GM19351 (cell line): ENCODE measurements around the gene SPHK2.
"Not testable (repeated sequence)": the region's sequence is repeated elsewhere in the genome, so short reads cannot be mapped to it uniquely, and the experiment has no call there.

Source experiments
- ATAC-seq: cut with Tn5 transposase; IDR thresholded peaks from one replicate; pipeline ENCODE4 v1.9.1; 2021; ENCODE audit warnings: mild to moderate bottlenecking, moderate library complexity; ENCODE audit not compliant: unreplicated experiment

Gene SPHK2

GRCh38 chr19:48656840-48657474 lies 37.7 kb downstream of the SPHK2 start:
- ATAC-seq = no peak

- not testable (repeated sequence) for ATAC-seq
These were observed 38.5 kb downstream of the SPHK2 start for GRCh38 chr19:48657828-48658227.

DNA sequence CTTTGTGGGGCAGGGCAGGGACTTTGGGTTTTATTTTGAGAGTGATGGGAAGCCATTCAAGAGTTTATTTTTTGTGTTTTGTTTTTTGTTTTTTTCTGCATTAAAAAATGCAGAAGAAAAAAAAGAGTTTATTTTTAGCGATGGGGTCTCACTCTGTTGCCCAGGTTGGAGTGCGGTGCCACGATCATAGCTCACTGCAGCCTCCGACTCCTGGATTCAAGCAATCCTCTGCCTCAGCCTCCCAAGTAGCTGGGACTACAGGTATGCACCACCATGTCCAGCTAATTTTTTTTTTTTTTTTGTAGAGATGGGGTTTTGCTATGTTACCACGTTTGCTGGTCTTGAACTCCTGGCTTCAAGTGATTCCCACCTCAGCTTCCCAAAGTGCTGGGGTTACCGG lies 39.2 kb downstream of the SPHK2 start:
- no peak for ATAC-seq

DNA sequence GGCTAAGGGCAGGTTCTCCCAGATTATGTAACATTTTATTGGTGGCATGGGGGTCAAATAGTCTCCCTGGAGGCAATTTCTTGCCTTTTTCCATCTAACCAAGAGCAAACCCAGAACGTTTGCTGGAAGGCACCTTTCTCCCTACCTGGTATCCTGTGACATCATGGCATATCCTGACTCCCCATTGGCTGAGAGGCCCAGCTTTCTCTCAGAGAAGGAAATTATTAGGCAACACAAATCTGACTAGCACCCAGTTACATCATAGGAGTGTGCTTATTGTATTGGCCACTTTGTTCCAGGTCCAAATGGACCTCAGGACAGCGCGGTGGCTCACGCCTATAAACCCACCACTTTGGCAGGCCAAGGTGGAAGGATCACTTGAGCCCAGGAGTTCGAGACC lies 40.5 kb downstream of the SPHK2 start:
- no peak for ATAC-seq

- peak; percentile 77 for ATAC-seq
These were observed 41.8 kb downstream of the SPHK2 start for GRCh38 chr19:48660852-48661710.

- ATAC-seq = no peak
These were observed 42.4 kb downstream of the SPHK2 start for GRCh38 chr19:48661711-48662090.

DNA sequence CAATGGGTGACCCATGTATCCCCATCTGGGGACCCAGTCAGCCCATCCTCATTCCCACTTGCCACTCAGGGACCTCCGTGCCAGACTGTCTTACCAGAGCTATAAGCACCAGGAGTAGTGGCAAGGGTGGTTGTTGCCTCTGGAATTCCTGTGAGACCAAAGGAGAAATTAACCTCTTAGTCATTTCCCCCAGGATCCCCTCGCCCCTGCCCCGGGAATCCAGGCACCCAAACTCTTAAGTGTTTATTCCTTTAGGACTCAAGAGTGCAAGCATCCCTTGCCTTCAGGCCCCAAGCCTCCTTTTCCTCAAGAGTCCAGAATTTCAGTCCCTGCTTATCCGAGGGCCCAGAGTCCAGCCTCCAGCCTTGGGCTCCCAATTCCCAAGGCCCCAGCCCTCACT lies 44.4 kb downstream of the SPHK2 start:
- no peak for ATAC-seq

DNA sequence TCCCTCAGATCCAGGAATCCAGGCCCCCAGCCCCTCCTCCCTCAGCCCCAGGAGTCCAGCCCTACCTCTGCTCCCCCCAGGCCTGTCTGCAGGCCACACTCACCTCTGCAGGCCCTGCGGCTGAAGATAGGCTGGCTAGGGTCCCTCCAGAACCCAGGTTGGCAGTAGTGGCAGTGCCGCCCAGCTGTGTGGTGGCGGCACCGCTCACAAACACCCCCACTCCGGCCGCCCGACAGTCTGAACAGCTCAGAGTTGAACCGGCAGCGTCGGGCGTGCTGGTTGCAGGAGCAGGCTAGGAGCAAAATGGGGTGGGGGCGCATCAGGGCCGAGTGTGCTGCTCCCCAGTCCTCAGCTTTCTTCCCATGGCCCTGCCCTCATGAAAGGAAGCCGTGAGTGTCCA lies 45.2 kb downstream of the SPHK2 start:
- no peak for ATAC-seq

GRCh38 chr19:48665786-48666185 lies 46.5 kb downstream of the SPHK2 start:
- ATAC-seq = no peak

DNA sequence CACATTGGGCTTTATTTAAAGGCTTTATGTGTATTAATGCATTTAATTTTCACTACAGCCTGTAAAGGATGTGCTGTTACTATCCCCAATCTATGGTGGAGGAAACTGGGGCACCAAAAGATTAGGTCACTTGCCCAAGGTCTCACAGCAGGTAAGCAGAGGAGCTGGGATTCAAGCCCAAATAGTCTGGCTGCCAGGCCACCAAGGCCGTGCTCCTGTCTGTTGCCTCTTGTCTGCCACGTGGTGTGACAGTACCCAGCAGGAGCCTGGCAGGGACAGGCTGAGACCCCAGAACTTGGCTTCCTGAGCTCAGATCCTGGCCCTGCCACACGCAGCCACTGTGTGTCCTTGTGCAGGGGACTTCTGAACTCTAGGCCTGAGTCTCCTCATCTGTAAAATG lies 49.0 kb downstream of the SPHK2 start:
- ATAC-seq = no peak

DNA sequence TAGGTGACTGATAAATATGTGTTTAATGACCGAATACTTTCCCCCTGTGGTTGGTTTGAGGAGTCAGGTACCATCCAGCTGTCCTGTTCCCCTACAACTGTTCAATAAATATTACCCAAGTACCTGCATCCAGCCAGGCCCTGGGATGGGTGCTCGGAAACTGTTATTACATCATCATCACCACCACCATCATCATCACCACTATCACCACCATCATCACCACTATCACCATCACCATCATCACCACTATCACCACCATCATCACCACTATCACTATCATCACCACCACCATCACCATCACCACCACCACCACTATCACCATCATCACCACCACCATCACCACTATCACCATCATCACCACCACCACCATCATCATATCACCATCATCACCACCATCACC lies 49.5 kb downstream of the SPHK2 start:
- no peak for ATAC-seq

GRCh38 chr19:48669903-48670668 lies 50.8 kb downstream of the SPHK2 start:
- ATAC-seq = no peak

DNA sequence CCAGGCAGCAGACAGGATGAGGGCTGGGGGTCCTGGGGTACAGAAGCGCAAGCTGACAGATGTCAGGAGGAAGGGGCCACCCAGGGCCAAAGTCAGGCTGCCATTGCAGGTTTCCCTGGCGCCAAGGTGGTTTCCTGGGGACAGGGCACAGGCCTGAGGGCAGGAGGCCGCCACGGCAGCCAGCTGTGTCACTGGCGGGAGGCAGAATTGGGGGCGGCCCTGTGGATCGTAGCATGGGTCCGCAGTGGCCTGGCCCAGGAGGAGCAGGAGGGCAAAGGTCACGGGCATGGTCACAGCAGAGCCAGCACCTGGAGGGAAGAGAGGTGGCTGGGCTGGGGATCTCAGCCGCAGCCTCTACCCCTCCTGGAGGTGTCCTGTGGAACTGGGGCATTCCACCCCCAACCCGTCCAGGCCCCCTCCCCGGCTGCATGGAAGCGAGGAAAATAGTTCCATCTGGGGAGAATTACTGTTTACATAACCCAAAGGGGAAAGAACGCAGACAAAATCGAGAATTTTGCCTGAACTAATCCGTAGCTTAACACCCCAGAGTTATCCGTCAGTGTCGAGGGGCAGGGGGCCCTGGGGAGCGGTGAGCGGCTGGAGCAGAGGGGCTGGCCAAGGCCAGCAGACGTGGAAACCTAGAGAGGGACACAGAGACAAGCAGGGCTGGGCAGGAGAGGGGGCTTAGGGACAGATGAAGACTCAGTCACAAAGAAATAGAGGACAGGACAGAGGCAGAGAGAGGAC lies 51.6 kb downstream of the SPHK2 start:
- ATAC-seq = no peak

GRCh38 chr19:48671446-48671995 lies 52.2 kb downstream of the SPHK2 start:
- no peak for ATAC-seq

GRCh38 chr19:48672994-48673393 lies 53.7 kb downstream of the SPHK2 start, which contains the start of gene NTN5:
Gene NTN5, minus strand, starts transcription at chr19:48673017. Its CDS starts 2,031 bp downstream, at chr19:48670986.
- ATAC-seq = no peak

- no peak for ATAC-seq
These were observed 54.3 kb downstream of the SPHK2 start for GRCh38 chr19:48673436-48674100.

DNA sequence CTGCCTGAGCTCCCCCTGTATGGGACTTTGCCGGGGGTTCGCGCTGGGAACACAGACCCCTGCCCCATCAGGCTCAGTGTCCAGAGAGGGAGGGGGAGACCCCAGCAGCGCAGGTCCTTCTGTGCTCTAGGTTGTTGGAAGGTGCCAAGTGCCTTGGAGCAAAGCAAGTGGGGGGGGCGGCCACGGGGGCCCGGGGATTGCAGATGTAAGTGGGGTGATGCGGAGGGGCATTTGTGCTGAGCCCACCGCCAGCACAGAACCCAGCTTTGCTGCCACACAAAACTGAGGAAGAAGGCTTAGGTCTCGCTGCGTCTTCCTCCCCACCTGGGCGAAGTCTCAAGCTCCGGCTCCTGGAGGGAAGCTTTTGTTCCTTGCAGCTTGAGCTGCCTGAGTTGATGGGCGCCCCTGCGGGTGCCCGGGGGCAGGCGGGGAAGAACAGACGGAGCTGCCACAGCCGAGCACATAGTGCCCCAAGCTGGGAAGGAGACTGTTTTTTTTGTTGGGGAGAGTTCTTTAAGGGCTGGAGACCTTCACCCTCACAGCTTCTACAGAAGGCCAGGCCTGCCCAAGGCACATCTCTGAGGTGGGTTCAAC lies 55.0 kb downstream of the SPHK2 start:
- no peak for ATAC-seq

DNA sequence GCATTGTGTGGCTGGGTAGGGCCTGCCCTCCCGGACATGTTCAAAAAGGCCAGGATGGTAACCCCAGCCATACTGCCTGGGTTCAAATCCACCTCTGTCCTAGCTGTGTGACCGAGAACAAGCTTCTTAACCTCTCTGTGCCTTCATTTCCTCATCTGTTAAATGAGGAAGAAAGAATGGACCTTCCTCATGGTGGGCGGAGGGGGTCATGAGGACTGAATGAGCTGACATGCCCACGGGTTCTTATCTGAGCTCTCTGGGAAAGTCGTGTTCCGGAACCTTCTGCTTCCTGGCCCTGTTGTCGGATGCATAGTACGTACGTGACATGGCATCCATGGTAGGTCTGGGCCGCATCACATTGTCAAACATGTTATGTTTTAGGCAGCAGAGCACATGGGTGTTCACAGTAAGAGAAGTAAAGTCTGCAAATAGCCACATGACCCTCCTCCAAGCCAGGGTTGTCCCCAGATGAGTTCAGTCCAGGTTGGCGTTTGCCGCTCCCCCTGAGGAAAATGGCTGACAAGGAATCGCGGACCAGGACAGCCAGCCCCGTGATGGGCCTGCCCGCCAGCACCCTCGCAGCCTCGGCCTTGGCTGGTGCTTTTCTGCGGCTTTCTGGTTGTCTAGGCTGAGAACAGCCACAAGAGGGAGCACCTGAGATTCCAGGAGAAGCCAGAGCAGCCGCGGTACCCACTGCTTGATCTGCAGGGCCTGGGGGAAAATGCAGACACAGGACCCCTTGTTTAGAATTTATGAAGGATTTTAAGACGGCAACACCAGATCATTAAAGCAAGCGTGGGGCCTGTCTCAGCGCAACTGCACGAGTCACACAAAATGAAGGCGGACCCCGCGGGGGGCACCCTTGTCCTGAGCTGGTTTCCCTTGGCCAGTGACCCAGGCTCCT lies 55.9 kb downstream of the SPHK2 start:
- no peak for ATAC-seq

GRCh38 chr19:48676487-48676886 lies 57.2 kb downstream of the SPHK2 start:
- no peak for ATAC-seq
